ENCODE results near the gene ZSWIM1. TPM values are rescaled to one million over a fixed set of nuclear protein-coding genes. Genes with fewer than 3 reads are reported as not detected.

Gene ZSWIM1
- 13.4 TPM for total RNA-seq (2021; ENCODE audit: unreplicated experiment)
- polyA plus RNA-seq (2012; ENCODE audit: insufficient read length) = 10.5 TPM
- Bru-seq, nascent RNA = percentile 70 among the genes with signal in this experiment
- BruChase-seq, experiment 1, labeled RNA remaining after a 2-hour chase = percentile 86 among the genes with signal in this experiment
- percentile 63 among the genes with signal in this experiment for BruChase-seq, experiment 2, labeled RNA remaining after a 6-hour chase
- long read RNA-seq, partial matches to known transcripts = 4 of 4 reads
- long read RNA-seq, other reads (novel, unspliced or antisense) = 0 of 4 reads

DNA sequence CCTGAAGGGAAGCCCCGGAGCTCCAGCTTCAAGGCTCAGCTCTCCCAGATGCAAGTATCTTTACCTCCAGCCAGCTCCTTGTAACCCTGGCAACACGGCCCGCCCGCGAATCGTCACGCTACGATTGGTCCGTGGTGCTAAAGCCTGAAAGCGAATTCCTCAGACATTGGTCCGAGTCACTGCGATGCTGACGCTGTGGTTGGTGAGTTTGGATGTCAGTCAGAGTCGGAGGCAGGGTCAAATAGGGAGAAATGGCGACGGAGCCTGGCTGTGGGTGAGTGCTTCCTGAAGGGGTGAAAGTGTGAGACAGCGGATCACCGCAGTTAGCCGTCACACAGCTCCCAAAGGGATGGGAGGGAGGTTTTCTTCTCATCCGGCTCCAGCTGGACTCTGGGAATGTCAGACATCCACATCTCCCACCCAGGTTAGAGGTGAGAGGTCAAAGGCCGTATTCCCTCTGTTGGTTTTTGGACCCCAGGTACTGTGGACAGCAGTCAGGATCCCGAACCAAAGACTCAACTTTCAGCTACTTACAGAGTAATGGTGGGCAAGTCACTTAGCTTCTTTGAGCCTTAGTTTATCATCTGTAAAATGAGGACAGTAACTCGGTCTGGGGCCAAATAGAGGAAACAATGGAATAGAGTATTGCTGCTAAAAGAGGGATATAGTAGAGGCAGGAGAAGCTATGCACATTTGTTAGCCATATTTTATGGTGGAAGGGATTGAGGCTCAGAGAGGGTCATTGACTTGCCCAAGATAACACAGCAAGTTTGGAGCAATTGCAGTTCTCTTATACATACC is at the start of gene ZSWIM1:
Gene ZSWIM1, plus strand, starts transcription at position 240 of the 801 bp plus-strand sequence. CDS start 1,366 bp downstream, outside the sequence.
- TF ChIP-seq CTCF (IDR thresholded peaks at IDR 0.05) = no peak
- no peak for TF ChIP-seq SIN3A (IDR thresholded peaks at IDR 0.05; ENCODE audit: borderline replicate concordance, insufficient read depth, low read depth, low read length)
- peak in 1 of 2 experiments; percentile 47; a peak in 1 of 4 replicates for TF ChIP-seq REST (IDR thresholded peaks at IDR 0.05; ENCODE audit: insufficient read depth in 1 of 2, low read depth in 2 of 2, low read length in 1 of 2)
- TF ChIP-seq TCF7L2 (IDR thresholded peaks at IDR 0.05; ENCODE audit: low read depth, low read length) = no peak
- TF ChIP-seq POLR2AphosphoS5 (IDR thresholded peaks at IDR 0.05; ENCODE audit: low read depth, low read length) = peak; percentile 95
- peak within 1 kb of the TSS; percentile 95 for H3K27ac ChIP-seq (ENCODE audit: low read length)
- TSS peak; percentile 92 for BruUV-seq (replicated peaks)
- ATAC-seq (peak; percentile 99), DNase-seq (ENCODE audit: low read depth, low spot score) (peak; percentile 98)
- in situ Hi-C loops (cut with HindIII; ENCODE audit: low pct_unique_long_range_greater_than_20kb, low sequenced_read_pairs) = no loop called here
- ChIA-PET POLR2A (interaction anchor here (1.1 kb wide), 1 partner anchor 9 kb away, joined by 6 read pairs; no protein-coding TSS in a partner anchor), CTCF (interaction anchor here (0.9 to 2.2 kb wide), 2 partner anchors 9 to 10 kb away, joined by 3 to 5 read pairs; partner anchors contain the start of gene CTSA)
- H3K4me3 ChIP-seq (ENCODE audit: low read depth in 2 of 2, low read length in 2 of 2) = peak within 1 kb of the TSS; percentile 70 to 95
- H3K27me3 ChIP-seq (ENCODE audit: control insufficient read depth, insufficient read depth, low read length) = no peaks in the 10 kb centered on the region
- H3K36me3 ChIP-seq (ENCODE audit: control insufficient read depth, insufficient read depth, low read length) = 0 out of 2 replicates have a peak, but pooled peaks cover 2% of the 10 kb centered on the region
- intact Hi-C loops (cut with micrococcal nuclease; ENCODE audit: unreplicated experiment) = no loop called here
- no peaks in the 10 kb centered on the region for H3K9me3 ChIP-seq (ENCODE audit: control insufficient read depth, insufficient read depth, low read depth, low read length)
- peaks cover 4% of the 10 kb centered on the region; the same call in 1 of the 2 replicates for H3K4me1 ChIP-seq (ENCODE audit: control insufficient read depth, insufficient read depth, low read length)

DNA sequence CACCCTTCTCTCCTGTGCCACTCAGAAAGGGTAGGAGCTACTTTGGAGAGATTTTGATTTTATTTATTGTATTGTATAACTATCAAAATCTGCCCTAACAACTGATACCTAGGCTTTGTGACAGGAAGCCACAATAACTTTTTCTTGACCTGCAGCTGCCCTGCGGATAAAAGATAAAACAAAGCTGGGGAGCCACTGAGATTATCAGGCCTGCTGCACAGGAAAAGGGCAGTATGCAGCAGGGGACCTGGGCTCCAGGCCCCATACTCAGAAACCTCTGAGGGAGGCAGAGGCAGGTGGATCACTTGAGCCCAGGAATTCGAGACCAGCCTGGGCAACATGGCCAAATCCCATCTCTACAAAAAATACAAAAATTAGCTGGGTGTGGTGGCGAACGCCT is 48.4 kb upstream of the ZSWIM1 start:
- POLR2A ChIA-PET = no interaction called here
- H3K36me3 ChIP-seq (ENCODE audit: control insufficient read depth, insufficient read depth, low read length) = no peaks in the 10 kb centered on the region; the same call in 1 of the 2 replicates
- CTCF ChIA-PET = no interaction called here
- H3K9me3 ChIP-seq (ENCODE audit: control insufficient read depth, insufficient read depth, low read depth, low read length) = no peaks in the 10 kb centered on the region
- no peak overlapping the region for H3K4me3 ChIP-seq (ENCODE audit: low read depth in 2 of 2, low read length in 2 of 2)
- DNase-seq (ENCODE audit: low read depth, low spot score) (no peak), ATAC-seq (no peak)
- H3K27ac ChIP-seq (ENCODE audit: low read length) = peak overlapping the region; percentile 88; the same call in 1 of the 2 replicates
- no TSS peak for BruUV-seq (replicated peaks)
- no peak for TF ChIP-seq POLR2AphosphoS5 (IDR thresholded peaks at IDR 0.05; ENCODE audit: low read depth, low read length)
- TF ChIP-seq CTCF (IDR thresholded peaks at IDR 0.05) = no peak
- TF ChIP-seq REST (IDR thresholded peaks at IDR 0.05; ENCODE audit: insufficient read depth in 1 of 2, low read depth in 2 of 2, low read length in 1 of 2) = no peak
- TF ChIP-seq TCF7L2 (IDR thresholded peaks at IDR 0.05; ENCODE audit: low read depth, low read length) = no peak
- no peak for TF ChIP-seq SIN3A (IDR thresholded peaks at IDR 0.05; ENCODE audit: borderline replicate concordance, insufficient read depth, low read depth, low read length)
- H3K27me3 ChIP-seq (ENCODE audit: control insufficient read depth, insufficient read depth, low read length) = no peaks in the 10 kb centered on the region
- intact Hi-C loops (cut with micrococcal nuclease; ENCODE audit: unreplicated experiment) = no loop called here
- H3K4me1 ChIP-seq (ENCODE audit: control insufficient read depth, insufficient read depth, low read length) = peaks cover 17% of the 10 kb centered on the region
- in situ Hi-C loops (cut with HindIII; ENCODE audit: low pct_unique_long_range_greater_than_20kb, low sequenced_read_pairs) = no loop called here

Measured in Panc1 (cell line).